Measurements from ENCODE around the gene NADSYN1.

NADSYN1 gene

GRCh38 chr11:71465054-71465453 lies 12.1 kb downstream of the NADSYN1 start:
- no peak for TF ChIP-seq POLR2A (IDR thresholded peaks at IDR 0.05; ENCODE audit: low read depth, low read length)
- DNase-seq (ENCODE audit: insufficient read length, low spot score) = no peak
- FAIRE-seq = no peak

GRCh38 chr11:71466358-71466757 lies 13.4 kb downstream of the NADSYN1 start:
- no peak for FAIRE-seq
- no peak for TF ChIP-seq POLR2A (IDR thresholded peaks at IDR 0.05; ENCODE audit: low read depth, low read length)
- DNase-seq (ENCODE audit: insufficient read length, low spot score) = no peak

- FAIRE-seq (no peak), DNase-seq (ENCODE audit: insufficient read length, low spot score) (no peak)
- TF ChIP-seq POLR2A (IDR thresholded peaks at IDR 0.05; ENCODE audit: low read depth, low read length) = no peak
Measured at GRCh38 chr11:71467164-71467563, 14.2 kb downstream of the NADSYN1 start.

- no peak for DNase-seq (ENCODE audit: insufficient read length, low spot score)
- TF ChIP-seq POLR2A (IDR thresholded peaks at IDR 0.05; ENCODE audit: low read depth, low read length) = no peak
- FAIRE-seq = no peak
Measured at GRCh38 chr11:71470946-71471345, 17.9 kb downstream of the NADSYN1 start.

GRCh38 chr11:71472357-71472885 lies 19.4 kb downstream of the NADSYN1 start:
- no peak for DNase-seq (ENCODE audit: insufficient read length, low spot score)
- no peak for FAIRE-seq
- TF ChIP-seq POLR2A (IDR thresholded peaks at IDR 0.05; ENCODE audit: low read depth, low read length) = no peak

- FAIRE-seq = no peak
- no peak for TF ChIP-seq POLR2A (IDR thresholded peaks at IDR 0.05; ENCODE audit: low read depth, low read length)
- no peak for DNase-seq (ENCODE audit: insufficient read length, low spot score)
Measured at GRCh38 chr11:71472941-71473792, 20.2 kb downstream of the NADSYN1 start.

- no peak for DNase-seq (ENCODE audit: insufficient read length, low spot score)
- no peak for FAIRE-seq
- no peak for TF ChIP-seq POLR2A (IDR thresholded peaks at IDR 0.05; ENCODE audit: low read depth, low read length)
Measured at GRCh38 chr11:71473793-71474080, 20.7 kb downstream of the NADSYN1 start.

- FAIRE-seq = no peak
- TF ChIP-seq POLR2A (IDR thresholded peaks at IDR 0.05; ENCODE audit: low read depth, low read length) = no peak
- DNase-seq (ENCODE audit: insufficient read length, low spot score) = no peak
Measured at GRCh38 chr11:71474141-71474770, 21.3 kb downstream of the NADSYN1 start.

GRCh38 chr11:71474771-71475483 lies 21.9 kb downstream of the NADSYN1 start:
- TF ChIP-seq POLR2A (IDR thresholded peaks at IDR 0.05; ENCODE audit: low read depth, low read length) = no peak
- no peak for DNase-seq (ENCODE audit: insufficient read length, low spot score)

GRCh38 chr11:71476031-71476430 lies 23.0 kb downstream of the NADSYN1 start:
- FAIRE-seq (no peak), DNase-seq (ENCODE audit: insufficient read length, low spot score) (no peak)
- no peak for TF ChIP-seq POLR2A (IDR thresholded peaks at IDR 0.05; ENCODE audit: low read depth, low read length)

More at GRCh38 chr11:71474771-71475483, 21.9 kb downstream of the NADSYN1 start:
- no peak for FAIRE-seq

- FAIRE-seq (no peak), DNase-seq (ENCODE audit: insufficient read length, low spot score) (no peak)
- TF ChIP-seq POLR2A (IDR thresholded peaks at IDR 0.05; ENCODE audit: low read depth, low read length) = no peak
Measured at GRCh38 chr11:71476926-71477640, 24.1 kb downstream of the NADSYN1 start.

- no peak for FAIRE-seq
Measured at GRCh38 chr11:71477641-71478527, 24.9 kb downstream of the NADSYN1 start.

GRCh38 chr11:71478528-71478840 lies 25.5 kb downstream of the NADSYN1 start:
- FAIRE-seq (no peak), DNase-seq (ENCODE audit: insufficient read length, low spot score) (no peak)
- no peak for TF ChIP-seq POLR2A (IDR thresholded peaks at IDR 0.05; ENCODE audit: low read depth, low read length)

More at GRCh38 chr11:71477641-71478527, 24.9 kb downstream of the NADSYN1 start:
- DNase-seq (ENCODE audit: insufficient read length, low spot score) = no peak
- TF ChIP-seq POLR2A (IDR thresholded peaks at IDR 0.05; ENCODE audit: low read depth, low read length) = no peak

Measured in H54 (cell line).